DMS 273 (cell line): Measurements from ENCODE around the gene RAI14.
"Not testable (repeated sequence)": the region's sequence is repeated elsewhere in the genome, so short reads cannot be mapped to it uniquely, and the experiment has no call there.

Experiments used
- DNase-seq: peaks from one replicate; lab custom pipeline; 2025; ENCODE audit not compliant: unreplicated experiment; lab: John Stamatoyannopoulos, UW

Gene RAI14

GRCh38 chr5:34697308-34698108 is 41.4 kb downstream of the RAI14 start:
- DNase-seq, result no peak

- no peak for DNase-seq
Measured at GRCh38 chr5:34698109-34698419, 41.9 kb downstream of the RAI14 start.

GRCh38 chr5:34698754-34699153 is 42.6 kb downstream of the RAI14 start:
- DNase-seq, result no peak

- no peak for DNase-seq
Measured at GRCh38 chr5:34699155-34700077, 43.3 kb downstream of the RAI14 start.

- DNase-seq, result no peak
Measured at GRCh38 chr5:34700078-34700452, 43.9 kb downstream of the RAI14 start.

GRCh38 chr5:34701442-34701841 is 45.3 kb downstream of the RAI14 start:
- not testable (repeated sequence) for DNase-seq

GRCh38 chr5:34703767-34704713 is 47.9 kb downstream of the RAI14 start:
- no peak for DNase-seq

GRCh38 chr5:34706084-34706483 is 50.0 kb downstream of the RAI14 start:
- no peak for DNase-seq

- DNase-seq, result no peak
Measured at GRCh38 chr5:34707451-34708107, 51.5 kb downstream of the RAI14 start.

- no peak for DNase-seq
Measured at GRCh38 chr5:34708777-34709176, 52.6 kb downstream of the RAI14 start.

GRCh38 chr5:34709861-34710673 is 53.9 kb downstream of the RAI14 start:
- DNase-seq, result no peak

- no peak for DNase-seq
Measured at GRCh38 chr5:34712565-34712964, 56.4 kb downstream of the RAI14 start.

- DNase-seq, result no peak
Measured at GRCh38 chr5:34715711-34716110, 59.6 kb downstream of the RAI14 start.

GRCh38 chr5:34716986-34717385 is 60.9 kb downstream of the RAI14 start:
- DNase-seq, result no peak

- no peak for DNase-seq
Measured at GRCh38 chr5:34717426-34718327, 61.5 kb downstream of the RAI14 start.

GRCh38 chr5:34718516-34718915 is 62.4 kb downstream of the RAI14 start:
- no peak for DNase-seq

- DNase-seq, result no peak
Measured at GRCh38 chr5:34719029-34719428, 62.9 kb downstream of the RAI14 start.

GRCh38 chr5:34721327-34721726 is 65.2 kb downstream of the RAI14 start:
- no peak for DNase-seq

- DNase-seq, result peak; percentile 4
Measured at GRCh38 chr5:34722183-34722582, 66.1 kb downstream of the RAI14 start.
